ENCODE measurements around the gene SMIM38. TPM values are rescaled to one million over a fixed set of nuclear protein-coding genes. Genes with fewer than 3 reads are reported as not detected.

Gene SMIM38
- total and polyA plus RNA-seq, 2 of the 4 experiments (the other 2 are of a cell fraction), result under 0.01 to 0.05 TPM

DNA sequence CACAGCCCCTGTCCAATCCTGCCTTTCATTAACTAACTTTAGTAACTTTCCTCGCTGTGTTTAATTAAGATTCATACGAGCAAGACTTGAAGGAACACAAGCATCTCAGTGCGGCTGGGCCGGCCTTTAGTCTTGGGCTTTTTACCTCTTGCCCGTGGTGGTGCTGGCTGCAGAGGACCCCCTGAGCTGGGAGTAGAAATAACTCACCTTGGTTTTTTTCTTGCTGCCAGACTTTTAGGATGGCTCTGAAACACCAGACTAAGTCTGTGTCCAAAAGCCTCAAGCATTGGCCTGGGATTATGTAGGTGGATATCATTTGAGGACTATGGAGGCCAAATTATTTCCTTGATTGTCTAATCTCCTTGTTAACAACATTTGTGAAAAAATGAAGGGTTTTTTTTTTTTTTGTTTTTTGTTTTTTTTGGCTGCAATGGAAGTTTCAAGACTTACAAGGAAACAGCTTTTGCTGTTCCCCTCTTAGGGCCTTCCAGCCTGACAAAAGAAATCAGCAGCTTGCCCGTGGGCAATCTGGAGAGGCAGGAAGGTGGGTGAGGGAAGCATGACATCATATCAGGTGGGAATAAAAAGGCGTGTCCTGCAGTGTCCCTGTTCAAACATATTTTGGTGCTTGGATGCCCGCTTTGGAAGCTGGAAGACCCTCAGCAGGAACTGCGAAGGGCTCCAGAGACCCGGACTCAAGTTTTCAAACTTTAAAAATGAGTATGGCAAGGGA, 44.0 kb downstream of the SMIM38 start:
- no peak overlapping the region for H3K4me2 ChIP-seq (ENCODE audit: low read depth, low read length)
- dilution Hi-C loops (cut with HindIII; ENCODE audit: low sequenced_read_pairs, unreplicated experiment), result no loop called here
- ChIA-PET POLR2A (ENCODE audit: unreplicated experiment) (no interaction called here), CTCF (interaction anchor here (0.7 kb wide), 1 partner anchor 463 kb away, joined by 3 read pairs; no protein-coding TSS in a partner anchor)
- 50% methylated on average over 2 of the region's 10 CpGs; no CpG with 5 or more reads in 1 of the 2 experiments for WGBS, 2 experiments (ENCODE audit: extremely low coverage in 2 of 2, insufficient read length in 1 of 2)
- H2BK15ac ChIP-seq (ENCODE audit: low read depth, low read length), result no peak overlapping the region
- H2BK5ac ChIP-seq (ENCODE audit: low read depth, low read length, poor library complexity, severe bottlenecking), result no peak overlapping the region
- no peak overlapping the region for H3K4me3 ChIP-seq (ENCODE audit: insufficient read depth, low read depth, low read length)
- no peak overlapping the region for H2BK20ac ChIP-seq (ENCODE audit: low read depth, low read length)
- H2BK120ac ChIP-seq (ENCODE audit: low read depth, low read length), result no peak overlapping the region
- no peak overlapping the region for H2AK5ac ChIP-seq (ENCODE audit: low read depth, low read length)
- DNase-seq (no peak), ATAC-seq (ENCODE audit: low read depth) (no peak)
- H3K23ac ChIP-seq (ENCODE audit: low read depth, low read length), result no peak overlapping the region
- no peak overlapping the region for H4K91ac ChIP-seq (ENCODE audit: insufficient read depth, low read depth, low read length)
- no peak overlapping the region for H3K14ac ChIP-seq (replicated peaks; ENCODE audit: low read depth, low read length)
- H2AK9ac ChIP-seq (replicated peaks; ENCODE audit: low read depth, low read length, poor library complexity), result no peak overlapping the region
- no peak overlapping the region for H3K56ac ChIP-seq (ENCODE audit: extremely low read depth, insufficient read depth, low read length)
- H3K27me3 ChIP-seq (ENCODE audit: control insufficient read depth, insufficient read depth, low read length), result peaks cover 38% of the 10 kb centered on the region
- H4K5ac ChIP-seq (ENCODE audit: low read depth, low read length), result no peak overlapping the region
- H3K36me3 ChIP-seq (ENCODE audit: control insufficient read depth, insufficient read depth, low read length), result no peaks in the 10 kb centered on the region
- no peaks in the 10 kb centered on the region for H3K79me1 ChIP-seq (ENCODE audit: low read depth in 1 of 2, low read length in 2 of 2)
- no peaks in the 10 kb centered on the region; the same call in 1 of the 2 replicates for H3K4me1 ChIP-seq (ENCODE audit: control insufficient read depth, insufficient read depth, low read length)
- in situ Hi-C loops (cut with MboI; ENCODE audit: low sequenced_read_pairs), result no loop called here
- no peak overlapping the region for H3K4ac ChIP-seq (ENCODE audit: low read depth, low read length)
- no peak overlapping the region for H3K9ac ChIP-seq (ENCODE audit: low read depth, low read length)
- intact Hi-C loops (cut with micrococcal nuclease), result no loop called here
- no peaks in the 10 kb centered on the region for H3K9me3 ChIP-seq (ENCODE audit: control insufficient read depth, insufficient read depth, low read length)
- H4K8ac ChIP-seq (ENCODE audit: low read depth in 2 of 2, low read length in 2 of 2), result no peak overlapping the region
- TF ChIP-seq MAZ (IDR thresholded peaks at IDR 0.05; ENCODE audit: borderline replicate concordance, low read depth, low read length) (no peak), RCOR1 (IDR thresholded peaks at IDR 0.05; ENCODE audit: insufficient replicate concordance, low read length) (no peak), CHD1 (IDR thresholded peaks at IDR 0.05; ENCODE audit: low read depth, low read length) (no peak), POLR2A (IDR thresholded peaks at IDR 0.05; ENCODE audit: low read depth, low read length) (no peak), ELK1 (IDR thresholded peaks at IDR 0.05; ENCODE audit: borderline replicate concordance, low read depth, low read length) (no peak), RAD21 (IDR thresholded peaks at IDR 0.05; ENCODE audit: low read length) (no peak), SMC3 (IDR thresholded peaks at IDR 0.05; ENCODE audit: low read depth, low read length) (no peak), MXI1 (IDR thresholded peaks at IDR 0.05; ENCODE audit: borderline replicate concordance, low read depth, low read length) (no peak)
- BruUV-seq (replicated peaks), result no TSS peak
- H3K18ac ChIP-seq (ENCODE audit: low read depth, low read length), result no peak overlapping the region
- H3K9me1 ChIP-seq (ENCODE audit: insufficient read depth, low read length), result no peaks in the 10 kb centered on the region
- H2AFZ ChIP-seq (replicated peaks; ENCODE audit: low read length, poor library complexity), result no peak overlapping the region
- H4K20me1 ChIP-seq (ENCODE audit: insufficient read depth, low read length), result no peaks in the 10 kb centered on the region
- H3K27ac ChIP-seq (ENCODE audit: insufficient read depth, low read length), result no peak overlapping the region

All from IMR-90 (cell line).